ENCODE measurements around the gene SLC17A5.
"Not testable (repeated sequence)": the region's sequence is repeated elsewhere in the genome, so short reads cannot be mapped to it uniquely, and the experiment has no call there.

DNA sequence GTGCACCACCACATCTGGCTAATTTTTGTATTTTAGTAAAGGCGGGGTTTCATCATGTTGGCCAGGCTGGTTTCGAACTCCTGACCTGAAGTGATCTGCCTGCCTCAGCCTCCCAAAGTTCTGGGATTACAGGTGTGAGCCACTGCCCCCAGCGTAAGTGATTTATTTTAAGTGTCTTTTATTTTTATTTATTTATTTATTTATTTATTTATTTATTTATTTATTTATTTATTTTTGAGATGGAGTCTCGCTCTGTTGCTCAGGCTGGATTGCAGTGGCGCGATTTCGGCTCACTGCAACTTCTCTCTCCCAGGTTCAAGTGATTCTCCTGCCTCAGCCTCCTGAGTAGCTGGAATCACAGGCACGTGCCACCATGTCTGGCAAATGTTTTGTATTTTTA, 30.3 kb downstream of the SLC17A5 start:
- TF ChIP-seq, protein P1, sequence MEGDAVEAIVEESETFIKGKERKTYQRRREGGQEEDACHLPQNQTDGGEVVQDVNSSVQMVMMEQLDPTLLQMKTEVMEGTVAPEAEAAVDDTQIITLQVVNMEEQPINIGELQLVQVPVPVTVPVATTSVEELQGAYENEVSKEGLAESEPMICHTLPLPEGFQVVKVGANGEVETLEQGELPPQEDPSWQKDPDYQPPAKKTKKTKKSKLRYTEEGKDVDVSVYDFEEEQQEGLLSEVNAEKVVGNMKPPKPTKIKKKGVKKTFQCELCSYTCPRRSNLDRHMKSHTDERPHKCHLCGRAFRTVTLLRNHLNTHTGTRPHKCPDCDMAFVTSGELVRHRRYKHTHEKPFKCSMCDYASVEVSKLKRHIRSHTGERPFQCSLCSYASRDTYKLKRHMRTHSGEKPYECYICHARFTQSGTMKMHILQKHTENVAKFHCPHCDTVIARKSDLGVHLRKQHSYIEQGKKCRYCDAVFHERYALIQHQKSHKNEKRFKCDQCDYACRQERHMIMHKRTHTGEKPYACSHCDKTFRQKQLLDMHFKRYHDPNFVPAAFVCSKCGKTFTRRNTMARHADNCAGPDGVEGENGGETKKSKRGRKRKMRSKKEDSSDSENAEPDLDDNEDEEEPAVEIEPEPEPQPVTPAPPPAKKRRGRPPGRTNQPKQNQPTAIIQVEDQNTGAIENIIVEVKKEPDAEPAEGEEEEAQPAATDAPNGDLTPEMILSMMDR (IDR thresholded peaks at IDR 0.05; ENCODE audit: borderline replicate concordance, extremely low read depth, low read length, poor library complexity, severe bottlenecking) = not testable (repeated sequence)
- TF ChIP-seq EZH2 (IDR thresholded peaks at IDR 0.05; ENCODE audit: borderline replicate concordance, low read depth, low read length, severe bottlenecking) = not testable (repeated sequence)
